ENCODE measurements around the gene NT5DC1.

- TF ChIP-seq CTCF (IDR thresholded peaks at IDR 0.05 in 2 of 3, conservative IDR thresholded peaks at IDR 0.05 in 1 of 3; ENCODE audit: control insufficient read depth in 2 of 3, extremely low read depth in 1 of 3, insufficient read depth in 1 of 3, low read depth in 3 of 3, low read length in 3 of 3) (no peak), TARDBP (IDR thresholded peaks at IDR 0.05; ENCODE audit: borderline replicate concordance) (no peak), NR2C1 (IDR thresholded peaks at IDR 0.05) (no peak), KDM1A (IDR thresholded peaks at IDR 0.05; ENCODE audit: borderline replicate concordance) (no peak)
Measured at GRCh38 chr6:116205281-116205680, 104.6 kb downstream of the NT5DC1 start.

Measured in GM12878 (cell line).